GM12874 (cell line): ENCODE results near the gene SEMA4G.

Experiments
- TF ChIP-seq, protein P1 (sequence below): IDR thresholded peaks from 2 replicates; pipeline ENCODE4 v1.5.1; 2011; ENCODE audit warnings: low read depth, mild to moderate bottlenecking, control low read depth, low read length, moderate library complexity; ENCODE audit not compliant: insufficient read depth

SEMA4G gene

GRCh38 chr10:101011517-101012423 lies 42.5 kb downstream of the SEMA4G start:
- TF ChIP-seq, protein P1, sequence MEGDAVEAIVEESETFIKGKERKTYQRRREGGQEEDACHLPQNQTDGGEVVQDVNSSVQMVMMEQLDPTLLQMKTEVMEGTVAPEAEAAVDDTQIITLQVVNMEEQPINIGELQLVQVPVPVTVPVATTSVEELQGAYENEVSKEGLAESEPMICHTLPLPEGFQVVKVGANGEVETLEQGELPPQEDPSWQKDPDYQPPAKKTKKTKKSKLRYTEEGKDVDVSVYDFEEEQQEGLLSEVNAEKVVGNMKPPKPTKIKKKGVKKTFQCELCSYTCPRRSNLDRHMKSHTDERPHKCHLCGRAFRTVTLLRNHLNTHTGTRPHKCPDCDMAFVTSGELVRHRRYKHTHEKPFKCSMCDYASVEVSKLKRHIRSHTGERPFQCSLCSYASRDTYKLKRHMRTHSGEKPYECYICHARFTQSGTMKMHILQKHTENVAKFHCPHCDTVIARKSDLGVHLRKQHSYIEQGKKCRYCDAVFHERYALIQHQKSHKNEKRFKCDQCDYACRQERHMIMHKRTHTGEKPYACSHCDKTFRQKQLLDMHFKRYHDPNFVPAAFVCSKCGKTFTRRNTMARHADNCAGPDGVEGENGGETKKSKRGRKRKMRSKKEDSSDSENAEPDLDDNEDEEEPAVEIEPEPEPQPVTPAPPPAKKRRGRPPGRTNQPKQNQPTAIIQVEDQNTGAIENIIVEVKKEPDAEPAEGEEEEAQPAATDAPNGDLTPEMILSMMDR: 0 out of 2 replicates have a peak, but pooled peaks have one; percentile 1

DNA sequence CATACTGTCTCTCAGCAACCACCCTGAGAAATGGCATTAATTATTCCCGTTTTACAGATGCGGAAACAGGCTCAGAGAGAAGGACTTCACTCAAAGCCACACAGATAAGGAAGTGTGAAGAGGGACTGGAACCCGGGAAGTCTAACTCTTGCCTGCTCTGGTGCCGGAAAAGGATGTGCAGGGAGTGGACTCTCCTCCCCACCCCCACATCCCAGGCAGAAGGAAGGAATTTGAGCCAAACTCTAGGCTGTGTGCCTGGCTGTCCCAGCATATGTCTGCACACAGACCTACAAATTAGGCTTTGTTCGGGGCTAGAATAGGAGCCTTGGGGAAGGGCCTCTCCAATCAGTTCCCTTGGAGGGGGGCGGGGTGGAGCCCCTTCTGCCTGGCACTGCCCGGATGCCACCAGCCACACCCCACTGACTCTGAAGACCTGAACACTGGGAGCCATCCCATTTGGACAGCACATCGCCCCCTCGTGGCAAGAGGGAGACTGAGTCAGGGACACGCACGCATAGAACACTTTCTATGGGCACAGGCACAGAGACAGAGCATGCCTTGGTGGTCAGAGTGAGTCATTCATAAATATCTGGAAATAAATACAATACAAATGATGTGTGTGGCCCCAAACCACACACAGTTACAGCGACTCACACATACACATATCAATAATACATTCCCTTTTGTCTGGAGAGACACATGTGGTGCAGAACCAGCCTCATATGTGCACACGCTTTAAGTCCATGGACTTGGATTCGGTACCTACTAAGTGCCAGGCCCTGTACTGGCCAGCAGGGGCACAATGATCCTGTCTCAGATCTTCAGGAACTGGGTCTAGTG lies 43.4 kb downstream of the SEMA4G start:
- TF ChIP-seq, protein P1: peak; percentile 81

GRCh38 chr10:101013365-101013825 lies 44.1 kb downstream of the SEMA4G start:
- TF ChIP-seq, protein P1: no peak

GRCh38 chr10:101014230-101014884 lies 45.1 kb downstream of the SEMA4G start:
- TF ChIP-seq, protein P1: peak; percentile 98

DNA sequence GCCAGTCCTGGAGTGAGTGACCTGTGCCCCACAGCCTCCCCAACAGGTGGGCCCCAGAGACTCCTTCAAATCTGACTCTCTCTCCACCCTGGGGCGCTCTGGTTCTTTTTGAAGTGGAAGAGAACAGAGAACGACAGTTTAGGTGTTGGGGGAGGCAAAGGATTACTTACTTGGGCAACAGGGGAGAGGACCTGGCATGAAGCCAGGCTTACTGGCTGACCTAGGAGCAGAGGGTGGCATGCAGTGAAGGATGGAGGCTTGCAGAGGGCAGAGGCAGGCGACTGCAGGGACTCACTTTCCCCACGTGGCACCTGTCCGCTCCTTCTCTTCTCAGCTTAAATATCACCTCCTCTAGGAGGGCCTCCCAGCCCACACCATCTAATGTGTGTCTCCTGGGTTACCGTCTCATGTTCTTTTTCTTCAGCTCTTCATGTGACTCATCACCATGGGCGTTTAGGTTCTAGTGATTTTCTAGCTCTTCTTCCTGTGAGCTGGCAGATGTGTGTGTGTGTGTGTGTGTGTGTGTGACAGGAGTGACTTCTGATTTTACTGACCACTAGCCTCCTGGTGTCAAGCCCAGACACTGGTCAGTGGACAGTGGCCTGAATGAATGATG lies 45.8 kb downstream of the SEMA4G start:
- TF ChIP-seq, protein P1: no peak

DNA sequence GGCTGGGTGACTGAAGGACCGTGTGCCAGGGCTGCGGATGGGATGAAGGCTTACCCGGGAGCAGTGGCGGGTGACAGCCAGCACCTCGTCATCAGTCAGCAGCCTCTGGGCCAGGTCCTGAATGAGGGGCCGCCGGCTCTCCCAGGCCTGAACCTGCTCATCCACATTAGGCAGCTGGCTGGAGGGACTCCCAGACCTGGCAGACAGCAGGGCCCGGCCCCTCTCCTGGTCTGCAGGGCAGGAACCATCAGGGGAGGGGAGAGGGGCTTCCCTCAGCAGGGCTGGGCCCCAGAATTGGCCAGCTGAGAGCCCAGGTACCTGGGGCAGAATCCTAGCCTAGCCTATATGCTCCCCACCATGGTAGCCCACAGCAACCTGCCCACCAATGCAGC lies 46.3 kb downstream of the SEMA4G start:
- TF ChIP-seq, protein P1: no peak
